NCI-H82 treated with DMSO at 0.1 percent for 48 hours (cell line): ENCODE results near the gene C19orf33.
"Not testable (repeated sequence)": the region's sequence is repeated elsewhere in the genome, so short reads cannot be mapped to it uniquely, and the experiment has no call there.

Experiments
- DNase-seq: peaks from one replicate; lab custom pipeline; 2025; ENCODE audit not compliant: unreplicated experiment; lab: John Stamatoyannopoulos, UW

C19orf33 gene

DNA sequence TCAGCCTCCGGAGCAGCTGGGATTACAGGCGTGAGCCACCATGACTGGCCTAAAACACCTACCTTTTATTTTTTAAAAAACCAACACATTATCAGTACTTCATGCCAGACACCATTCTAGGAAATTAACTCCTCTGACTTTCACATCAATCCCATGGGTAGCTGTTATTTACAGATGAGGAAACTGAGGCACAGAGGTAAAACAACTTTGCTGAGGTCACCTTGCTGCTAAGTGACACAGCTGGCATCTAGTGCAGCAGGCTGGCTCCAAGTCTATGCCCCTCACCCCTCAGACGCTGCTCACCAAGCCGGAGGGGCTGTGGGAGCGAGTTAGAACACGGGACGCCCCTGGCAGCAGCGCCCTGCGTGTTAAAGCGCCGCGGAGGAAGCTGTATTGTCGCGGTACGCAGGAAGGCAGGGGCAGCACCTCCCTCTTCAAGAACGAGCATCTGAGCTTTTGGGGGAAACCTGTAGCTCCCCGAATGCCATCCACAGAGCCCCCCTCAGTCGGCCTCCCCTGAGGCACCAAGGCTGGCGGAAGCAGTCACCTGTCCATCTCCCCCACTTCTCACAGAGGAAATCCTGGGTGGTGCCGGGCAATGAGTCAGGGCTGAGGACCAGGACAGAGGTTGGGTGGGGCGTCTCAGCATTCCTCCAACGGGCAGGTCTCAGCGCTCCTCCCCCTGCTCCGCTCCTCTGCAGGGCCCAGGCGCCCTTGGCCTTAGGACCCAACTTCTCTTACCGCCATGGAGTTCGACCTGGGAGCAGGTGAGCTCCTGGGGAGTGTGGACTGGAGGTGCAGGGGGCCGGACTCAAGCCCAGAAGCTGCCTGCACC lies at the start of gene C19orf33:
C19orf33 (plus strand) TSS at position 735 of the 835 bp plus-strand sequence; CDS start at position 746, 11 bp downstream.
- DNase-seq, result no peak

DNA sequence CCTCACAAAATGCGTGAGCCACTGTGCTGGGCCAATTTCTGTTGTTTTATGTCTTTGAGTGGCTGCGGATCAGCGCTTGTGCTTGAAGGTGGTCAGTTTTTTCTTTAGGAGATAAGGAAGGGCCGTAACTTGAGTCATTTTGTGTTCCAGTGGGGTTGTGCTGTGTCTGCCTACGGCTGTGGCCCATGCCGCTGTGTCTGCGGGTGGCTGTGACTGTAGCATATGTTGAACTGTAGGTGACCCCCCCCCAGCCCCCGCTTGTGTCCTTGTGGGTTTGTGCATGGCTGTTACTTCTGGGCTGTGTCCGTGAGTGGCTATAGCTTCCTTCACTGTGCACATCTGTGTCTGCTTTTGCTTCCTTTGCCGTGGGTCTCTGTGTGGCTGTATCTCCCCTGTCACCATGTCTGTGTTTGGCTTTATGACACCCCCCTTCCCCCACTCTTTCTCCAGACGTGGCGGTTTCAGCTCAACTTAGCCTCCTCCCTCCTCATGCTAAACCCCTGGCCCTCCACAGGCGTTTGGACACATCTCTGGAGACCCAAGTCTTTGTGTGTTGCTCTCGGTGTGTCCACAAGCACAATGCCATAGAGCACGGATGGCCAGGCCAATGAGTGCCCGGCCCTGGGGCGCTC lies 48.6 kb upstream of the C19orf33 start:
- DNase-seq, result no peak

DNA sequence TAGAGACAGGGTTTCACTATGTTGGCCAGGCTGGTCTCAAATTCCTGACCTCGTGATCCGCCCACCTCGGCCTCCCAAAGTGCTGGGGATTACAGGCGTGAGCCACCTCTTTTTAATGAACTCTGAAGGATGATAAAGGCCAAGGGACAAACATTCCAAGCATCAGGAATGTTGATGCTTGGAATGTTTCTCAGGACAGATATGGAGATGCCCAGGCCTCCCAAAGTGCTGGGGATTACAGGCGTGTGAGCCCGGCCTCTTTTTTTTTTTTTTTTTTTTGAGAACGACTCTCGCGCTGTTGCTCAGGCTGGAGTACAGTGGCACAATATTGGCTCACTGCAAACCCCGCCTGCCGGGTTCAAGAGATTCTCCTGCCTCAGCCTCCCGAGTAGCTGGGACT lies 42.1 kb upstream of the C19orf33 start:
- DNase-seq, result not testable (repeated sequence)

DNA sequence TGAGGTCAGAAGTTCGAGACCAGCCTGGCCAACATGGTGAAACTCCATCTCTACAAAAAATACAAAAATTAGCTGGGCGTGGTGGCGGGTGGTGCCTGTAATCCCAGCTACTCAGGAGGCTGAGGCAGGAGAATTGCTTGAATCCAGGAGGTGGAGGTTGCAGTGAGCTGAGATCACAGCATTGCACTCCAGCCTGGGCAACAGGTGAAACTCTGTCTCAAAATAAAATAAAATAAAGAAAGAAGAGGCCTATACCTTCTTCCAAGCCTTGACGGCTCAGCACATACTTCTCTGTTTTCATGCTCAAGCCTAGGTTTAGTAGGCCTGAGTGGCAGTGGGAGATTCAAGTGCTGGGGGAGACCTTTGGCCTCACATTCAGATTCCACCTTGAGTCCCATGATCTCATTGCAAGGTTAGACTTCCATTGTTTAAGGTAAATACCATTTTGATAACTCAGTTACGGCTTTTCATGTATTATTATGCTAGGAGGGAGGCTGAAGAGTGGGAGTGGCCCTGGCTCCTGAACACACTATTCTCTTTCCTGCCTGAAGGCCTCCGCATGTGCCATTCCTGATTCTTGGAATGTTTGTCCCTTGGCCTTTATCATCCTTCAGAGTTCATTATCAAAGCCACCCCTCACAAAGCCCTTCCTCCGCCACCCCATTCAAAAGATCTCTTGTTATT lies 41.3 kb upstream of the C19orf33 start:
- DNase-seq, result no peak

DNA sequence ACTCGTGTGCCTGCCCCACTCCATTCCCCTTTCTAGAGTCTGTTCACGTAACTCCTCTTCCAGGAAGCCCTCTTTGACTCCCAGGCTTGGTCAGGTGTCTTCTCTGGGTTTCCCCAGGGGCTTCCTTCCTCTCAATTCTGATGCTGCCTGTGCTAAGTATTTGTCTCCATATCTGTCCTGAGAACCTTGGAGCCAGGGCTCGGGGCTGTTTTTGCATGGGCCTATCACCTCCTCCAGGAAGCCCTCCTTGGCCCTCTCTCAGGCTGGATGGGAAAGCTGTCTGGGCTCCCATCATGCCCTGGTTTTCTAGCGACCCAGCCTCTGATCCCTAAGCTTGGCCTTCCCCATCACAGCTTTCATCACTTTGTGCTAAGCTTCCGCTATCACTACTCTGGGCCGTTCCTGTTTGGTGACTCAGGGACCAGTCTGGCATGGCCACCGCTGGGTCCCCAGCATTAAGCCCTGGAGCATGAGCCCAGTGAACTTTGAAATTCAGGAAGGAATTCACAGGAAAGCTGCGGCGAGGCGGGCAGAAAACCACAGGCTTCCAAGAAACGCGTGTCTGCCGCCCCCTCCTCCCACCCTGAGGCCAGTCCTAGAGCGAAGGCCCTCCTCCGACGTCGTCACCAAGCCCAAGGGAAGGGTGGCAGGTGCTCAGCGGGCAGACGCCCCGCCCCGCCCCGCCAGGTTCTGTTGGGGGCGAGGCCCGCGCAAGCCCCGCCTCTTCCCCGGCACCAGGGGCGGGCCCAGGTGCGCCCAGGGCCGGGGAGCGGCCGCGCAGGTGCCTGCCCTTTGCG lies 40.2 kb upstream of the C19orf33 start:
- DNase-seq, result no peak

DNA sequence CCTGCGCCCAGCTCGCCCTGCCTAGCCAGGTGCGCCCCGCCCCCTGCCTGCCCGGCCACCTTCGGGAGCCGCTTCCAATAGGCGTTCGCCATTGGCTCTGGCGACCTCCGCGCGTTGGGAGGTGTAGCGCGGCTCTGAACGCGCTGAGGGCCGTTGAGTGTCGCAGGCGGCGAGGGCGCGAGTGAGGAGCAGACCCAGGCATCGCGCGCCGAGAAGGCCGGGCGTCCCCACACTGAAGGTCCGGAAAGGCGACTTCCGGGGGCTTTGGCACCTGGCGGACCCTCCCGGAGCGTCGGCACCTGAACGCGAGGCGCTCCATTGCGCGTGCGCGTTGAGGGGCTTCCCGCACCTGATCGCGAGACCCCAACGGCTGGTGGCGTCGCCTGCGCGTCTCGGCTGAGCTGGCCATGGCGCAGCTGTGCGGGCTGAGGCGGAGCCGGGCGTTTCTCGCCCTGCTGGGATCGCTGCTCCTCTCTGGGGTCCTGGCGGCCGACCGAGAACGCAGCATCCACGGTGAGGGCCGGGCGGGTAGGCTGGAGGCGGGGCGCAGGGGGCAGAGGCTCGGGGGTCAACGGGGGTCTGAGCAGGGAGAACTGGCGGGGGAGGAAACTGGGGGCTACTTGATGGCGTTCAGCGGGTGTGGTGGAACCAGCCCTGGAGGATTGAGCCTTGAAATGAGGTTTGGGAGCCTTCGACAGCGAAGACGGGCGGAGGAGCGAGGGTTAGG lies 39.4 kb upstream of the C19orf33 start, which contains the start of gene SPINT2:
SPINT2 (plus strand) TSS at position 88 of the 727 bp plus-strand sequence; CDS start at position 408, 320 bp downstream.
- no peak for DNase-seq

DNA sequence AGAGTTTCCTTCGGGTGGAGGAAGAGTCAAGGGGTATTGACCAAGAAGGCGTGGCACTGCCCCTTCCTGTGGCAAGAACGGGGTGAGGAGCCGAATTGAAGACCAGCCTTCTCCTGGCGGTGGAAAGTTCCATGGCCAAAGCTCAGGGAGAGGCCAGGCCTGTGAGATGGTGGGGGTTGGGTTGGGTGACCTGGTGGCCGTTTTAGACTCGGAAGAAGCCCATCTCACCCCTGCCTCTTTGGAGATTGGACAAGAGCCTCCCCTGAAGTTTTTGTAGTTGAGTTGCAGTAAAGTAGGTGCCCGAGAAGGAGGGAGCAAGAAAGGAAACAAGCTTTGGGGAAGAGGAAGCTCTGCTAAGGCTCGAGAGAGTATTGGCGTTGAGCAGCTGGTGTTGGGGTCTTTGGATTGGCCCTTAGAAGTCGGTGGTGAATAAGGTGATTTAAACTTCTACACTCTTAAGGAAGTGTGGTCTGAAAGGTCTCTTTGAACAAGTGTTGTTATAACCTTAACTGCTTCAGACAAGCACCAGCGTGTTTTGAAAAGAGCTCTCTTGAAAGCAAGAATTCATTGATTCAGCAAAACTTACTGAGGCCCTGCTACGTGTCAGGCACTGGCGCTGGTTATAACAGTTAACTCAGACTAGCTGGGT lies 38.7 kb upstream of the C19orf33 start:
- no peak for DNase-seq

DNA sequence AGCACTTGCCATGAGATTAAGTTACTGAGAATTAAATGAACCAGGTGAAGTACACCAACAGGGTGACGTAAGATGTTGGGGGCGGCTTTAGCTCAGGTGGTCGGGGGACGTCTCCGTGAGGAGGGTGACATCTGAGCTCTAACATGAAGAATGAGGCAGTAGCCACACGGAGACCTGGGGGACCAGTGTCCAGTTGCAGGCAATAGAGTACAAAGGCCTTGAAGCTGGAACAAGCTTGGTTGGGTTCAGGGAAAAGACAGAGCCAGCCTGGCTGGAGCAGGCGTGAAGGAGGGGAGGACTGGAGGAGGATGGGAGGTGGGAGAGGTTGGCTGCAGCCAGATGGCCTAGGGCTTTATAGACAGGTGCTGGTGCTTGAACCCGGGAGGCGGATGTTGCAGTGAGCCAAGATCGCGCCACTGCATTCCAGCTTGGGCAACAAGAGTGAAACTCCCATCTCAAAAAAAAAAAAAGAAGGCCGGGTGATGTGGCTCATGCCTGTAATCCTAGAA lies 38.1 kb upstream of the C19orf33 start:
- no peak for DNase-seq

DNA sequence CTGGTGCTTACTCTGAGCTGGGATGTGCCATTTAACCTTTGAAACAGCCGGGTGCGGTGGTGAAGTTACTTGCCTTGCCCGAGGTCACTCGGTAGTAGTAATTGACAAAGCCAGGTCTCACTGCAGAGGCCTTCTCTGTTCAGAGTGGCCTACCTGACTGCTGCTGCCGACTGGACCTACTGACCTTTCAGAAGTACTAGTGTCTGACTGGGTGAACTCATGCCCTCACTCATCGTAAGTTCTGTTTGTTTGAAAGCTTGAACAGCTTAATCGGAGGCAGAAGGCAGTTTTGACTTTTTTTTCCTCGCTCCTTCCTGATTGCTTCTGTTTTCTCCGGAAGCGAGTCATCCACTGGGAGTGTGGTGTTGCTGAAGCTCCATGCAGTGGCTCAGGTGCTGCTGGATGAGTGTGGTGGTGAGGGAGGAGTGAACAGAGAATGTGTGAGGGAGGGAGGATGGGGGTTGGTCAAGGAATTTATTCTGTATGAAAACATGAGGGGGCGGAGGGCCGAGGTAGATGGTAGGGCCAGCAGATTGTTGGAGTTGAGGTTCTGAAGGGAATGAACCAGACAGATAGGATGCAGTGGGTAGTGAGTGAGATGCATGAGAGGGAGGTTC lies 37.0 kb upstream of the C19orf33 start:
- no peak for DNase-seq

DNA sequence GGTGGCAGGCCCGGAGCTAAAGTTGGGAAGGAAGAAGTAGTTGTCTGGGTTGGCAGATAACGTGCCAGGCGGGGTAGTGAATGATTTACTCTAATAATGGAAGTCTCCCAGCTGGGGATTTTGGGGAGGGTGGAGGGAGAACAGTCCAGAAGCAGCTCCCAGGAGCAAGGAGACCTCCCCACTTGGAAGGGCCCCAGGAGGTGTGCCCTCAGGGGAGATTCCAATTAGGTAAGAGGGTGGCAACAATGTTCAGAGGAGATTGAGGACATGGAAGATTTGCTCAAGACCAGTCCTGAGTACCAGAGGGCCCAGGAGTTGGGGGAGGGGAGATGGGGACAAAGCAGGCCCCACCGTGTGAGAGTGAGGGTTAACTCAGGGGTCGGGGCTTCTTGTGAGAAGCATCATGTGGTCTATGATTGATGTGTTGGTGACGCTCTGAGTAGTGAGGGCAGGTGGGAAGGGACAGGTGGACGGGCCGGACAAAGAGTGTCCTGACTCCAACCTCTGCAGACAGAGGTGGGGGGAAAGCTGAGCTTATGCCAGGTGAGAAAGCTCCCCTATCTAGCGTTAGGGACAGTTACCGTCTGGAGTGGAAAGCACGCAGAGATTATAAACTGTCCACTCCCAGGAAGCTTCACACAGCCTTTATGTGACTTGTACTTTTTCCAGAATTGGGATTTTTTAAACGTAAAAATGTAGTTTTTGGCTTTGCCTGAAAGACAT lies 36.1 kb upstream of the C19orf33 start:
- no peak for DNase-seq

DNA sequence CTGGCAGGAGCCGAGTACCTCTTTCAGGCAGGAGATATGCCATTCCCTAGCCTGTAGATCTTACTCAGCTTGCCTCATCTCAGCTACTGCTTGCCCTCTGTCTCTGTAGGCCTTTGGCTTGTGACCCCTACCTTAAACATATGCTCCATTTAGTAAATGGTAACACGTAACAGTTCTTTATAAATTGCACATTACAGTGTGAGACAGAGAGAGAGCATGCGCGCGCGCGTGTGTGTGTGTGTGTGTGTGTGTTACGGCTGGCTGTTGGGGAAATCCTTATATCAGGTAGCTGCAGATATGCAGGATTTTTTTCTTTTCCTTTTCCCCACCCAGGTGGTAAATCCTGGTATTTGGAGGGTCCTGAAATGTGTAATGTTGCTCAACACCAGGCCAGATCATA lies 35.5 kb upstream of the C19orf33 start:
- DNase-seq, result no peak

DNA sequence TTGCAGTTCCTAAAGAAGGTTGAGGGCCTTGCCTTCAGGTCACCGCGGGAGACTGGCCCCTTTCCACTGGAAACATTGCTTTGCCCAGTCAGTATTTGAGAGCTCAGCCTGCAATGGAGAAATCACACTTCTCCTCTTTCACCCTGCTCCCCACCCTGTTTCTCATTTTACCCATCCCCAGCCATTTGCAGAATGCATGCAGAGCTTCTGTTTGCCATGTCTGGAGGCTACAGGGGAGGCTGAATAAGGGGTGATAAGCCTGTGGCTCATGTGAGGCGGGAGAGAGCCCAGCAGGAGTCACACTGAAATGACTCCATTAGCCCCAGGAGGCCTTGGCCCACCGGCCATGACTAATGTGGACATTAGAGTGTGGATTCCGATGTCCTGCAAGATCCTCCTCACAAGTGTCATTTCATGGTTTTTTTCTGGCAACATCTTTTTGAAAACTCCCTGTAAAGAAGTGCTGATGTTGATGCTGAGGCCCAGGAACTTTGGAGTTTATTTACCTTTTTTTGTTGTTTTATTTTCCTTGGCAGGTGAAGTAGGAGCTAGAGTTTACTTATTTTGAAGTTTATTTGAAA lies 33.4 kb upstream of the C19orf33 start:
- no peak for DNase-seq

DNA sequence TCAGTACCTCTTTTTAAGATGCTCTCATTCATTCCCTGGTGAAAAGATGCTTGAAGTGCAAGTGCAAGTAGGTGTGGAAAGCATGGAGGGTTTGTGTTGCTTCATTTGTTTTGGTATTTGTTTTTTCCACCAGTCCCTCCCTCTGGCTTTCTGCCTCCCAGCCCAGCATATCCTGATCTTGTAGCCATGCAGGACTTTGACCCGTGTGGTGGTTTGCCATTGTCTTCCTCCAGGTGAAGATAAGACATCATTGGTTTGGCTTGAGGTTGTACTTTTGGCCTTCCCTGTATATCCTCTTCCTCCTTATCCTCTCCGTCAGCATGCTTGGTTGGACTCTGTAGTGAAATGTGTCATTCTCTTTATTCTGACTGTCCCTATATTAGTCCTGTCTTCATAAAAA lies 30.6 kb upstream of the C19orf33 start:
- DNase-seq, result no peak

DNA sequence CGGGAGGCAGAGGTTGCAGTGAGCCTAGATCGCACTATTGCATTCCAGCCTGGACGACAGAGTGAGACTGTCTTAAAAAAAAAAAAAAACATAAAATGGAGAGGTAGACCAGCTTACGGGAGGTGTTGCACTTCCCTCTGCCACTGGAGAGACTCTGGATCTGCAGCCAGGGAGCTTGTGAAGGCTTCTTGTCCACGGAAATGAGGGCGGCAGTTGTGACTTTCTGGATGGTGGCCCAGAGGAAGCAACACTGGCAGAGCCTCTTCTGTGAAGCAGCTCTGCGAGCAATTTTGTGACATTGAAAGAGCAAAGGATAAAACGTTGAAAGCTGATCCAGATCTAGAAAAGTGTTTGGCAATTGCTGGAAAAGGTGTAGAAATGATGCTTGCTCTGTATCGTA lies 29.3 kb upstream of the C19orf33 start:
- DNase-seq, result no peak

DNA sequence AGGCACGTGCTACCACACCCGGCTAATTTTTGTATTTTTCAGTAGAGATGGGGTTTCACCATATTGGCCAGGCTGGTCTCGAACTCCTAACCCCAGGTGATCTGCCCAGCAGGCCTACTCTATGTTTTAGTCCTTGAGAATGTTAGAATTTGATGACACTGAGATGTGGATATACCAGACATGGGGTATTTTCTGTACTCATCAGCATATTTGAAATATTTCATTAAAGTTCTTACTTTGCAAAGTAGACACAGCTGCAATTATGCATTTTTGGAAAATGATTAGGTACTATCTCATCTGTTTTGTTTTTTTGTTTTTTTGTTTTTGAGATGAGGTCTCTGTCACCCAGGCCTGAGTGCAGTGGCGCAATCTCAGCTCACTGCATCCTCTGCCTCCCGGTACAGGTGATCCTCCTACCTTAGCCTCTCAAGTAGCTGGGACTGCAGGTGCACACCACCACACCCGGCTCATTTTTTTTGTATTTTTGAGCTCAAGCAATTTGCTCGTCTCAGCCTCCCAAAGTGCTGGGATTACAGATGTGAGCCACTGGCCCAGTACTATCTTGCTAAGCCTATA lies 27.0 kb upstream of the C19orf33 start:
- no peak for DNase-seq

DNA sequence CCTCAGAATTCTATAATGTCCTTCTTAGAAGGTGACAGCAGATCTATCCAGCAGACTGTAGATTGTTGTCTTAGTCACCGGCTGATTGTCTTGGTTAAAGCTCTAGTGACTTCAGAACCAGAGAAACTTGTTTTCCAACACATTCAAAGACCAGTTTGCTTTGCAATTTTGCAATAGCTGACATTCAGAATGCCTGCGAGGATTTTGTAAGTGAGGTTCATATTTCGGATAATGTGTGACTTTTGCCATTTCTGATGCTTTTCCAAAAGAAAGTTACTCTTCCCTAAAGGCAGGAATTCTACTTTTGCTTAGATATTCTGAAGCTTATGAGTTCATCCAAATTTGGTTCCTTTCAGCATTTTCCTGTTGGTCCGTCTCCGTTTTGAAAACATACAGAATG lies 26.5 kb upstream of the C19orf33 start:
- DNase-seq, result no peak

DNA sequence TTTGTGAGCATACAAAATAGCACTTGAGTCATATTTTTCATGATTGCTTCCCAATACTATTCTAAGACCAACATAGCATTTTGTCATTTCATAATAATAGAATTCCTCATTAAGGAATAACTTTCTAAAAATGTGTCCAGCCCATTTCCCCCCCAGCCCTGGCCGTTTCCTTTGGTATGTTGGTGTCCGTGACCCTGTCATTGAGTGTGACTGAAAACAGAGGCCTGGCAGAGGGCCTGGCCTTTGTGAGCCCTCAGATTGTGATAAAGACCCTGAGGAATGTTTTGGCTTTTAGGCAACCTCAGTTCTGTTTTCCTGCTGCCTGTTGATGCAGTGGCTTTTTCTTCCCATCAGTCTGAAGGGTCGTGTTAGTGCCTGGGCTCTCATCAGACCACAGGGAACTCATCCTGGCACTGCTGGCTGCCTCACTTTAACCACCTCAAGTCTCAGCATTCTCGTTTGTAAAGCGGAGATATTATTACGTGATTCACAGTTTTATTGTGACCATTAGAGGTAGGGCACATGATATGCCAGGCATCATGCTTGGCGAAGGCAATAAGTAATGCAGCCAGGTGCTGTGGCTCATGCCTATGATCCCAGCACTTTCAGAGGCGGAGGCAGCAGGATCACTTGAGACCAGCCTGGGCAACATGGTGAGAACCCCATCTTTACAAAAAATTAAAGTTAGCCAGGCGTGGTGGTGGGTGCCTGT lies 25.9 kb upstream of the C19orf33 start:
- DNase-seq, result no peak
